Measurements from ENCODE around the gene WDFY4.

WDFY4 gene

GRCh38 chr10:48819783-48820182 is 135.1 kb downstream of the WDFY4 start:
- DNase-seq: no peak

DNA sequence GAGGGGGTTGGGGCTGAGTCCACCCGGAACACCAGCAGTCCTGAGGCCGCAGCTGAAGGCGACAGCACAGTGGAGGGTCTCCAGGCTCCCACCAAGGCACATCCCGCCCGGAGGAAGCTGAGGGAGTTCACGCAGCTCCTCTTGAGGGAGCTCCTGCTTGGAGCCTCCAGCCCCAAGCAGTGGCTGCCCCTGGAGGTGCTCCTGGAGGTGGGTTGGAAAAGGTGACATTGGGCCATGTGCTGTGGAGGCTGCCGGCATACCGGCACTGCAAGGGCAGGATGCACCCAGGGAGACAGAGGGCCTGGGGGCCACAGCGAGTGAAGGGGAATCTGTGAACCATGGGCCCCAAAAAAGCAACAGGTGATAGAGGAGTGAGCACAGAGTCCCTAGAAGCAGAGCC is 135.6 kb downstream of the WDFY4 start:
- no peak for DNase-seq

DNA sequence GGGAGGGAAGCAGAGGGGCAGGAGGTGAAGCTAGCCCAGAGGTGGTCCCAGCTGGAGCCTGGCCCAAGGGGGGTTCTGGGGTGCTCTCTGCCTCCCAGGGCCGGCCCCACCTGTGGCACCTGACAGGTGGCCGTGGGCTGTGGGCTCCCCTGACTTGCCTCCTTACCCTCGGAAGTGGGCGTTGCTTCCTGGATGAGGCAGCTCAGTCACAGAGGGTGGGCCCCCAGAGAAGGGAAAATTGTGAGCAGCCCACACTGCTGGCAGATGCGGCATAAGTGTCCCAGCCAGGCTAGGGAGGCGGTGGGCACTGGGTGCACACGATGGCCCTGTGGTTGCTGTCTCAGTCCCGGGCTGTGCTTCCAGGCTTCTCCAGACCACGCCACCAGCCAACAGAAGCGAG is 136.0 kb downstream of the WDFY4 start:
- DNase-seq: no peak

DNA sequence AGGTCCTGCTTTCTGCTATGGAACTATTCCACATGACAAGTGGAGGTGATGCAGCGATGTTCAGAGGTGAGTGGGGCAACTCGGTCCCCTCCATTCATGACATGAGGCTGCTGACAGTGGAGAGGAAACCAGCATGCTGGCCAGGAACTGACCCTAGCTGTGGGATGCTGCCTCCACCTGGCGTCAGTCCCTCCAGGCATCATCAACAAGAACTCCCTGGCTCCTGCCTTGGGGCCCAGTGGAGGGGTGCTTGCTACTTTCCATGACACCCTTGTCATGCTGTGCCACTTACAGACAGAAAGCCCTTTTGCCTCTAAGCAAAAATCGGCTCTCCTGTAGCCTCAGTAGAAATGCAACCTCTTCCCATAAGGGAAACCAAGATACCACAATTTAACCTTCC is 136.4 kb downstream of the WDFY4 start:
- no peak for DNase-seq

DNA sequence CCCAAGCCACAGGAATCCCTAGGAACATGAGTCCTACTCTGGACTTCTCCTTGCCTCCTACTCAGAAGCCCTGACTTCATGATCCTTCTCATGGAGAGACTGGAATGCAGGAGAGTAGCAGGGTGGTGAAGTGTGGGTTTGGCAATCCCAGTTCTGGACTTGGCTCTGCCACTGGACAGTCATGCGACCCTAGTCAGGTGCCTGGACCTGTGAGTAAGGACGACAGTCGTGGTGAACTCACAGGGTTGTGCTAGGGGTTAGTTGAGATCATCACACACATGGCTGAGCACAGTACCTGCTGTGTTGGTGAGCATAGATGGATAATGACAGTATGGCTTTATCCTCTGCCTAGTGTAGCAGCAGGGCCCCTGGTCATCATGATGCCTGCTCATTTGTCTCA is 137.0 kb downstream of the WDFY4 start:
- no peak for DNase-seq

DNA sequence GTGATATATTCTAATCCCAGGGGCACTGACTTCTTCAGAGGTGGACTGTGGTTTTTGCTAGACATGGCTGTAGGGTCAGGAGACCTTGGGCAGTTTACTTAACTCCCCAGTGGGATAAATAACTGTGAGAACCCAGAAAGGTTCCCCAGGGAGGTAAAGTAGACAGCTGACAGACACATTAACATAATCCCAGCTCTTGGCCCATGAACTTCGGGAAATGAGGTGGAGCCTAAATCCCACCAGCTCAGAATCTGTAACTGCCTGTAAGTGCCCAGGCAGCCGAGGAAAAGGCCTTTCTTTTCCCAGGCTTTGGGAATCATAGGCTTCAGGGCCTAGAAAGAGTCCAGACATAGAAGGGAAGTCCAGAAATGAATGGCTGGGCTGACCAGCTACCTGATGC is 149.0 kb downstream of the WDFY4 start:
- DNase-seq: no peak

GRCh38 chr10:48834189-48834965 is 149.7 kb downstream of the WDFY4 start:
- DNase-seq: no peak

DNA sequence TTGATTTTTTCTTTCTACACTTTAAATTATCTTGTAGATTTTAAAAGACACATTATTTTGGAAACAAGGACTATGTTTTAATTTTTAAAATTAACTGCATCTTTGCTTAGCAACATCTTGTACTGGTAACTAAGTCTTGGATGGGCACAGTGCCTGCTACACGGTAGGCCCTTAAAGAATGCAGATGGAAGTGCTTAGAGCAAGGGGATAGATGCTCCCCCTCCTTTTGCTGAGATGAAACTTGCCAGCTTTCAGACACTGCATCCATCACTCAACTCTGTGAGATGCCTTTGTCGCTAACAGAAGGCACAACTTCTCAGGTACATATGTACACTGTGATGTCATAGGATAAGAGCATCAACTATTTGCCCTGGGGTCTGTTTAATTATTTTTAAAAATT is 151.1 kb downstream of the WDFY4 start:
- DNase-seq: no peak

DNA sequence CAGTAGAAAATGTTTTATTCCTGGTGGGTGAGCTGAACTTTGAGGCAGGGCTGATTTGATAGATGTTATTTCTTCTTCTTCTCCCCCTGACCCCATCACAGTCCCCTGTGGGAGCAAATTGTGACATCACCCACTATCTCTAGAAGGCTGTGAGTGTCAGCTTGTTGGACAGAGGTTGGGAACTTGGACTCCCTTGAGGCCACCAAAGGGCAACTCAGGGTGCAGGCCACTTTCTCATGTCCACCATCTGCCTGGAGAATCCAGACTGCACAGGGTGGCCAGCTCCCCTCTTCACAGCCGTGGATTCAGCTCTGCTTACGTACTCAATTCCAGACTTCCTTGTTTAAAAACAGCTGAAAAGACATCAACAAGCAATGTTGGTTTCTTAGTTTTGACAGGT is 151.9 kb downstream of the WDFY4 start:
- no peak for DNase-seq

GRCh38 chr10:48838834-48839233 is 154.2 kb downstream of the WDFY4 start:
- no peak for DNase-seq

DNA sequence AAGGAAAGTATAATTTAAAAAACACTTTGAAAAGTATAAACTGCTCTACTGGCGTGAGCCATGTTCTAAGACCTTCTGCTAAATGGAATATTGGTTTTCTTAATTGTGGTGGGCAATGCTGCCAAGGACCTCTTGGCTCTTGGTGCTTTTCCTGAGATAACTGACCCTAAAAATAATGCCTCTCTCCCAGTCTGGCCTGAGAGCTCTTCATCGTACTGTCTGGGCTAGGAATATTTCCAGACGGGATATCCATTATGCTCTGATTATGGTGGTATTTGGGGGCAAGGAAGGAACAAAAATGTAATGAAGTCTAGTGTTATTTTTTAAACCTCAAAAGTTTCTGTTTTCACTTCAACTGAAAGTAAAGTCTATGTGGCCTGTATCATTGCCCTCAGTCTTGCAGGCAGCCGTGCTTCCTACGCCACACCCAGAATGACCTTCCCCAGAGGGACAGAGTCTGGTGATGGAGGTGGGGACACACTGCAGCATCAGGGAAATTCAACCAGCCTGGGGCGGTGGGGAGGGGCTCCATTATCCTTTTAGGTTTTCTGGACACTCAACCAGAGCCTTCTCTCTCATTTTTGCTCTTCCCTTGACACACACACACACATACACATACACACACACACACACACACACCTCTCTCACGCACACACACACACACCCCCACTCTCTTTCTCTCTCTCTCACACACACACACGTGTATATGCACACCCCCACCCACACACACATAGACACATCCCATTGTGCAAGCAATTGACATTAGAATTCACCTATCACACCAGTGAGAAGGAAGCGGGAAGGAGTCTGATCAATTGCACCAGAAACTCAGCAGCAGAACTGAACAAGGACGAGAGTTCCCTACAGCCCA is 155.4 kb downstream of the WDFY4 start:
- DNase-seq: no peak

DNA sequence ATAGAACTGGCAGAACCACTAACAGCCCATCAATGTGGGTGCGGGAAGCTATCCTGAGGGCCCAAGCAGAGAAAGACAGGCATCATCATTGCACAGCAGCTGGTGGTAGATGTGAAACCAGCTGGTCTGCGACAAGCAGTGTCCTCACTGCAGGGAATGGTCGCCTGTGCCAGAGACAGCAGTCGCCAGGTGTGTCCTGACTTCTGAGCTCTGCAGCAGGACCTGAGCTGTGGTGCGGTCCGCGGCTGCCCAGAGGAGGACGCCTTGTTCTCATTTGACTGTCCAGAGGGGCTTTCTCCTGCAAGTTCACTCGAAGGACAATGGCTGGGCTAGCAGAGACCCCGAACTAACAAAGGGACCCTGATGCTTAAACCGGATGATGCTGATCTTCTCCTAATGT is 157.6 kb downstream of the WDFY4 start:
- DNase-seq: no peak

- no peak for DNase-seq
Observed at GRCh38 chr10:48843198-48843597, 158.5 kb downstream of the WDFY4 start.

DNA sequence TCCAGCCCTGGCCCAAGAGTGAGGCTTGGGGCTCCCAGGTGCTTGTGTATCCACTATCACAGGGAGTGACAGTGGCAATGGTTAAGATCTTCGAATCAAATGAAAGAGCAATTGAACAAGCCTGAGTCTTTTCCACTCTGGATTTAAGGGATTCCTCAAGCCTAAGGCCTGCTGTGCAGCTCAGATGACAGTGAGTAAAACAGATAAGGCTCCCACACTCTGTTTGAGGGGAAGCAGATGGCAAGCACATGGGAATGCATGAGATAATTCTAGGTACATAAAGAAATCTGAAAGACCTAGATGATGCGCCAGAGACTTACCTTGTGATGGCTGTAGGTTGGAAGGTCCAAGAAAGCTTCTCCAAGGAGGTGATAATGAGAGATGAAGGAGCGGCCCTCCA is 159.9 kb downstream of the WDFY4 start:
- no peak for DNase-seq

DNA sequence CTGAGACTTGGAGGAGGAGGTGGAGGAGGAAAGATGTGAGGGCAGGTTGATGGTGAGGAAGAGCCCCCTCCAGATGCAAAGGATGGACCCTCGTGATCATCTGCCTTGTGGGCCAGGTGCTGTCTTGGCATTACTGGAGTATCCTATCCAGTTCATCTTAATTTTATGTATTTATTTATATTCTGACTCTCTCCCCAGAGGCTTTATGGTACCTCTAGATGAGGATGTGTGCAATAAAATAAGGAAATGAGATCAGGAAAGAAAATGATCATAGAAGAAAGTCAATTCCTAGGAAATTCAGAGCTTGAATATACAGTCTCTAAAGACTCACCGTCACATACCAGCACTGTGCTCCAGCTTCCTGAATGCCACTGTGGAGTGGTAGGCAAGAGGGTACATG is 160.8 kb downstream of the WDFY4 start:
- DNase-seq: no peak

DNA sequence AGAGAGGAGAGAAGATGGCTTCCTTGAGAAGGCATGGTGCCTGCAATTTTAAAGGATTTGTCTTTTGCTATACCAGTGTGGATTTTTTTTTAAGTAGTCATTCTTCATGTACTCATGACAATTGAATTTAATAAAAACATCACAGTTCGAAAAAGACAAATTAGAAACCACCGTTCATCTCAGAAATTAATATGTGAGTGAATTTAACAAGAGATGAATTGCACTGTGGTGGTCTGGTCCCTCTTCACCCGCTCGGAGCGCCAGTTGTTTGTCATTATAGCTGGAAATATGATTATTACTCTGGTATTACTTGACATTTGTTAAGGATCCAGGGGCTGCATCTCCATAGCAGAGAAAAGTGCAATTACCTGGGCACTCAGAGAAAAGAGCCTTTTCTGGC is 163.0 kb downstream of the WDFY4 start:
- no peak for DNase-seq

- no peak for DNase-seq
Observed at GRCh38 chr10:48856855-48857254, 172.2 kb downstream of the WDFY4 start.

GRCh38 chr10:48872234-48872633 is 187.6 kb downstream of the WDFY4 start:
- no peak for DNase-seq

DNA sequence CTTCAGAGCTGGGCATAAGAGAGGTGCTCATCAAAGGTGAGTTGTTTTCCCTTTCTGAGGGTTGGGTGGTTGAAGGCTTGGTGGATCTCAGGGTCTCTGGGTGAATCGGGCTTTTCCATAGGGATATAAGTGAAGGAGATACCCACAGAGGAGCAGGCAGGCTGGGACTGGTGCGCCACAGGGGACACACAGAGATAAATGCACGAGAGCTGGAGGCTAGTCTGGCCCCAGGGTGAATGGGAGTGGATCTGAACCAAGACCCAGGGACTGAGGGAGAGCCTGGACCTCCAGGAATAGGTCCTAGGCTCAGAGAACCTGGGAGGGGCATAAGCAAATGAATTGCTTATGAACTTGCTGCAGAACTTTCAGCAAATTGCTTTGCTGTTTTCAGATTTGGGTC is 193.4 kb downstream of the WDFY4 start:
- DNase-seq: no peak

DNA sequence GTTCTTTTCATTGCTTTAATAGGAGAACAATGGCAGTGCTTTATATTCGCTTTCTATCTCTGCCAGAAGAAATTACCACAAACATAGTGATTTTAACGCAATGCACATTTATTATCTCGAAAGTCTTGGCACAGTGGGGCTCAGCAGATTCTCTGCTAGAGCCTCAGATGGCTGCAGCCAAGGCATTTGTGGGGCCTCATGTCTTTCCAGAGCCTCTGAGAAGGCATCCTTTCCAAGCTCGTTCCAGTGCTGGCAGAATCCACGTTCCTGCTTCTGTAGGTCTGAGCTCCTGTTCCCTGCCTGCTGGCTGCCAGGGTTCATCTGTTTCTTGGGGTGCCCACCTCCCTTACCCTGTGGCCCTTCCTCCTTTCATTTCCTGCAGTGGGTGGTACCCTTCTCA is 194.8 kb downstream of the WDFY4 start:
- no peak for DNase-seq

- no peak for DNase-seq
Observed at GRCh38 chr10:48880016-48880705, 195.5 kb downstream of the WDFY4 start.

- DNase-seq: no peak
Observed at GRCh38 chr10:48881937-48882336, 197.3 kb downstream of the WDFY4 start.

- no peak for DNase-seq
Observed at GRCh38 chr10:48882881-48883280, 198.2 kb downstream of the WDFY4 start.

GRCh38 chr10:48883701-48884100 is 199.0 kb downstream of the WDFY4 start:
- DNase-seq: no peak

Measured in NCI-H226 (cell line).